ENCODE measurements around the gene OBSL1.

DNA sequence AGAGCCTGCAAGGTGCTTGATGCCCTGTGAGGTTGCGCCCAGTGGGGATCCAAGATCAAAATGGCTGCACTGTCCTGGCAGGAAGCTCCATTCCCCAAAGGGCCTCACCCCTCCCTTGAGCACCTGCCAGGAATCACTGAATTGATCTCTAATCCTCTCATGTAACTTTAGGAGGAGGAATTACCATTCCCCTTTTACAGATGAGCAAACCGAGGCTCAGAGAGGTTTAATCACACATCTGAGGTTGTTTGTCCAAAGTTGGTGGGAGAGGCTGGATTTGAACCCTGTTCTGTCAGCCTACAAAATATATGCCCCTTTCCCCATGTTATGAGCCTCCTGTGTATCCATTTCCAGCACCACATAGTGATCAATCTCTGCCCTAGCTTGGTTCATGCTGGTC lies 46.5 kb downstream of the OBSL1 start:
- TF ChIP-seq, protein P1, sequence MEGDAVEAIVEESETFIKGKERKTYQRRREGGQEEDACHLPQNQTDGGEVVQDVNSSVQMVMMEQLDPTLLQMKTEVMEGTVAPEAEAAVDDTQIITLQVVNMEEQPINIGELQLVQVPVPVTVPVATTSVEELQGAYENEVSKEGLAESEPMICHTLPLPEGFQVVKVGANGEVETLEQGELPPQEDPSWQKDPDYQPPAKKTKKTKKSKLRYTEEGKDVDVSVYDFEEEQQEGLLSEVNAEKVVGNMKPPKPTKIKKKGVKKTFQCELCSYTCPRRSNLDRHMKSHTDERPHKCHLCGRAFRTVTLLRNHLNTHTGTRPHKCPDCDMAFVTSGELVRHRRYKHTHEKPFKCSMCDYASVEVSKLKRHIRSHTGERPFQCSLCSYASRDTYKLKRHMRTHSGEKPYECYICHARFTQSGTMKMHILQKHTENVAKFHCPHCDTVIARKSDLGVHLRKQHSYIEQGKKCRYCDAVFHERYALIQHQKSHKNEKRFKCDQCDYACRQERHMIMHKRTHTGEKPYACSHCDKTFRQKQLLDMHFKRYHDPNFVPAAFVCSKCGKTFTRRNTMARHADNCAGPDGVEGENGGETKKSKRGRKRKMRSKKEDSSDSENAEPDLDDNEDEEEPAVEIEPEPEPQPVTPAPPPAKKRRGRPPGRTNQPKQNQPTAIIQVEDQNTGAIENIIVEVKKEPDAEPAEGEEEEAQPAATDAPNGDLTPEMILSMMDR (conservative IDR thresholded peaks at IDR 0.05; ENCODE audit: low read depth, low read length) = no peak
- TF ChIP-seq EZH2 (IDR thresholded peaks at IDR 0.05; ENCODE audit: borderline replicate concordance, low read depth, low read length, poor library complexity, severe bottlenecking) = no peak
